Psoas muscle (tissue), 8 donors: Measurements from ENCODE around the gene PLEKHM1. TPM values are rescaled to one million over a fixed set of nuclear protein-coding genes. Genes with fewer than 3 reads are reported as not detected.

Experiments used
- ATAC-seq, 4 donors: fragments of 200-7000 bp; cut with Tn5 transposase; one replicate each; pipeline ENCODE4 v1.9.1; 2020; ENCODE audit warnings: moderate library complexity in 3 of 4, mild to moderate bottlenecking in 2 of 4
- DNase-seq, 2 donors: peaks; one replicate each; pipeline ENCODE4 v3.0.0-alpha.2; 2020
- H3K27ac ChIP-seq: fragments of 200-600 bp; one replicate; pipeline ENCODE4 v1.8.0; 2022
- H3K27me3 ChIP-seq, 3 donors: fragments of 200-600 bp in 1 of 3; one replicate each; pipeline versions ENCODE4 v1.6.1 to v1.8.0; 2013 to 2022; ENCODE audit warnings: low read length in 2 of 3, mild to moderate bottlenecking in 2 of 3, moderate library complexity in 1 of 3; ENCODE audit not compliant: insufficient read depth in 3 of 3
- H3K36me3 ChIP-seq, 2 donors: fragments of 200-600 bp in 1 of 2; one replicate each; pipeline versions ENCODE4 v1.6.1 to v1.8.0; 2013 to 2022; ENCODE audit warnings: low read depth in 1 of 2, mild to moderate bottlenecking in 1 of 2, moderate library complexity in 1 of 2; ENCODE audit not compliant: insufficient read depth in 1 of 2
- H3K4me1 ChIP-seq: fragments of 200-600 bp; one replicate; pipeline ENCODE4 v1.8.0; 2022
- H3K4me3 ChIP-seq: fragments of 200-600 bp; one replicate; pipeline ENCODE4 v1.8.0; 2022; ENCODE audit warnings: mild to moderate bottlenecking
- H3K9me3 ChIP-seq: fragments of 200-600 bp; one replicate; pipeline ENCODE4 v1.8.0; 2022
- WGBS, 3 donors: extraction: QIAGEN DNeasy Blood & Tissue Kit; methylation state at CpG; one replicate each; pipeline versions ENCODE4 v1.1.6 to v1.1.7; 2013; 5-methylcytosine and 5-hydroxymethylcytosine counted together
- intact Hi-C, 2 donors: fragments of 100-400 bp; cut with DNase I; formaldehyde crosslinking; loops; one replicate each; pipeline versions ENCODE4 v1.11.0 to v1.14.2; 2022
- polyA plus RNA-seq, 3 donors: library from polyadenylated mRNA; stranded (reverse); fragments of 200-250 nt; gene quantifications; one replicate each; pipeline ENCODE4 v1.2.3, GENCODE V29; 2013
- total RNA-seq, 4 donors: library from RNA; stranded (reverse); fragmentation: NEBNext Ultra II Directional in 2 of 4; extraction: Animal tissue kit (Norgen Biotek cat#: 25700) in 2 of 4; gene quantifications; one replicate each; pipeline versions ENCODE4 v1.2.1 to v1.2.4, GENCODE V29; 2021 to 2023
- TF ChIP-seq, protein P1 (sequence below): fragments of 200-600 bp; IDR thresholded peaks from one replicate; pipeline ENCODE4 v1.8.0; 2022; ENCODE audit warnings: antibody characterized with exemption
- donor health status: healthy with polysubstance abuse.
- donor health status: DM: no; HTN: no; CAD: no; lungs with moderate emphysema.
- donor health status: Bipolar disorder and iron deficiency.
- donor health status: healthy.
- donor health status: DM: yes; HTN: yes; CAD: no.
- donor health status: DM: no; HTN: no; CAD: no.
- donor health status: DM: no; HTN: no; CAD: no.
- donor health status: DM: yes; HTN: yes; CAD: no.

Gene PLEKHM1
- total and polyA plus RNA-seq, 7 donors, result 13.0 to 47.6 (median 25.5) TPM

DNA sequence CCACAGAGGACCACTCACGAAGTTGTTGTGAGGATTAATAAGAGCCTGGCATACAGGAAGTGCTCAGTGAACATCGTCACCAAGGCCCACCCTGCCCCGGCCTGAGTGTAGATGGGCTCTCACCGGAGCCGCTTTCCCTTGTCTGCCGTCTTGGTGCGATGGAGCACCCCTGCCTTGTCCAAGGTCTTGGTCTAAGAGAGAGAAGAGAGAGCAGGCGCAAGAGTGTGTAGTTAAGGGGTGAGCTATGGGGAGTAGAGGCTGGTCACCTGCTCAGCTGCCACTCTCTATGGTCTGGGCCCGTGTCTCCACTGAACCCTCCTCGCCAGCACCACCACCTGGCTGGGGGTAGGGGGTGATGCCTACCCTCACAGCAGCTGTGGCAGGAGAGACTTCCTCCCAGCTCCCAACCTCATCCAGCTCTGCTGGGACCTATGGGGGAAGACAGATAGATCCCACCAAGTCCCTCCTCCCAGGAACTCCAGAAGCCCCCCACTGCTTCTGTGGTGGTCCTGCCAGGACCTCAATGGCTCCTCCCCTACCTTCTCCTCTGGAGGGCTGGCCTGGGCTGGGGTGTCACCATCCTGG is 86.5 kb downstream of the PLEKHM1 start:
- Histone ChIP-seq H3K4me3 (no peak overlapping the region), H3K27ac (no peak overlapping the region), H3K36me3 (no peaks in the 10 kb centered on the region), H3K9me3 (no peaks in the 10 kb centered on the region), H3K4me1 (no peaks in the 10 kb centered on the region), H3K27me3 (peaks cover 0 to 10% (median 1%) of the 10 kb centered on the region in 3 donors)
- TF ChIP-seq, protein P1, sequence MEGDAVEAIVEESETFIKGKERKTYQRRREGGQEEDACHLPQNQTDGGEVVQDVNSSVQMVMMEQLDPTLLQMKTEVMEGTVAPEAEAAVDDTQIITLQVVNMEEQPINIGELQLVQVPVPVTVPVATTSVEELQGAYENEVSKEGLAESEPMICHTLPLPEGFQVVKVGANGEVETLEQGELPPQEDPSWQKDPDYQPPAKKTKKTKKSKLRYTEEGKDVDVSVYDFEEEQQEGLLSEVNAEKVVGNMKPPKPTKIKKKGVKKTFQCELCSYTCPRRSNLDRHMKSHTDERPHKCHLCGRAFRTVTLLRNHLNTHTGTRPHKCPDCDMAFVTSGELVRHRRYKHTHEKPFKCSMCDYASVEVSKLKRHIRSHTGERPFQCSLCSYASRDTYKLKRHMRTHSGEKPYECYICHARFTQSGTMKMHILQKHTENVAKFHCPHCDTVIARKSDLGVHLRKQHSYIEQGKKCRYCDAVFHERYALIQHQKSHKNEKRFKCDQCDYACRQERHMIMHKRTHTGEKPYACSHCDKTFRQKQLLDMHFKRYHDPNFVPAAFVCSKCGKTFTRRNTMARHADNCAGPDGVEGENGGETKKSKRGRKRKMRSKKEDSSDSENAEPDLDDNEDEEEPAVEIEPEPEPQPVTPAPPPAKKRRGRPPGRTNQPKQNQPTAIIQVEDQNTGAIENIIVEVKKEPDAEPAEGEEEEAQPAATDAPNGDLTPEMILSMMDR, result no peak
- 90 to 92% (median 91%) methylated on average over 10 of the region's 10 CpGs for WGBS, 3 donors
- ATAC-seq, result no peak
- no peak for DNase-seq
- intact Hi-C loops, result no loop called here

DNA sequence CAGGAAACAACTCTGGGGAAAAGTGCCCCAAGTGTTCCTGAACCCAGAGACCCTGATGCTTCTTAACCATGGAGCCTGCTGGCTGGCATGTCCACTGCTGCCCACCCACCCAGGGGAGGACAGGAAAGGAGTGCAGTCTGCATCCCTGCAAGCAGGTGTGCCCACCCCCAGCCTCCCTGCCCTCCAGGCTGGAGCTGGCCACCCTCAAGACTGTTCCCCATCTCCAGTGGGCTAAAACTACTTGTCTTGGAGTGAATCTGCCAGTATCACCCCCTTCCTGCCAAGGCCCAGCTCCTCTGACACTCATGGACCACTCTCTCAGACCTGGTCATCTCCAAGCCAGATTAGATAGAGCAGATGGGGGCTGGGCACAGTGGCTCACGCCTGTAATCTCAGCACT is 87.6 kb downstream of the PLEKHM1 start:
- 83 to 100% (median 90%) methylated on average over 1 of the region's 1 CpG for WGBS, 3 donors
- ATAC-seq (no peak), DNase-seq (no peak)
- TF ChIP-seq, protein P1, result no peak
- Histone ChIP-seq H3K4me1 (no peaks in the 10 kb centered on the region), H3K4me3 (no peak overlapping the region), H3K9me3 (no peaks in the 10 kb centered on the region), H3K27me3 (peaks cover 0 to 10% (median 1%) of the 10 kb centered on the region in 3 donors), H3K27ac (no peak overlapping the region), H3K36me3 (no peaks in the 10 kb centered on the region)
- intact Hi-C loops, result no loop called here

DNA sequence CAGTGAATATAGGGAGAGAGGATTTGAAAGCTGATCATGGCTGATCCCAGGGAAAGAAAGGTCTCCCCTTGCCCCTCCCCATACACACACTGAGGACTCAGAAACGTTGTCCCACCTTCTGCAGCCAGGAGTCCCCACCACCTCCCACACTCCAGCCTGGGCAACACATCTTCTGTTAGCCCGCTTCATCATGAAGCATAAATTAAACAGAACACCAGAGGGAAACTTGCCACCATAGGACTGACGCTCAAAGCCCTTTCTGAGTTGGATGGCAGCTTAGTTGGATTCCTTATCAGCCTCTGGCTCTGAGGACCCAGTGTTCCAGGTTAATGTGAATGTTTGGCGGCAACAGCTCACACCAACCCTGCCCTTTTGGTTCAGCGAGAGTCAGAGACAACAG is 91.7 kb downstream of the PLEKHM1 start:
- no peaks in the 10 kb centered on the region for H3K4me1 ChIP-seq
- no peak overlapping the region for H3K27ac ChIP-seq

DNA sequence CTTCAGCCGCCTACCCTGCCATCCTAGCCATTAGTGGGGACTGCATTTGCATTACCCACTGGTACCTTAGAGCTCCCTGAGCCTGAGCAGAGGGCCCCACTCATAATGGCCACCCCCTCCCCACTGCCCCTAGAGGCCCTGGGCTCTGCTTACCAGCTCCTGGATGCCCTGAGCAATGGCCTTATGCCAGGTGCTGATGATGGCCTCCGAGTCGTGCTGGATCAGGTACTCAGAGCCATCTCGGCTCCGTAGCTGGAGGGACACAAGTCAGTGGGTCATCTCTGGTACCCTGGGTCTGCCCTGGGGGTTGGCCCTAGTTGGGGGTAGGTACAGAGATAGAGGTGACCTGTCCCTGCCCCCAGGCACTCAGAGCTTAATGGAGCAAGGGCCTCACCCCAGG is 92.7 kb downstream of the PLEKHM1 start:
- WGBS, 3 donors, result 74 to 81% (median 75%) methylated on average over 5 of the region's 5 CpGs
- H3K36me3 ChIP-seq, result no peaks in the 10 kb centered on the region

More for the DNA sequence above, 91.7 kb downstream of the PLEKHM1 start:
- Histone ChIP-seq H3K27me3 (no peaks in the 10 kb centered on the region), H3K36me3 (no peaks in the 10 kb centered on the region), H3K4me3 (no peak overlapping the region), H3K9me3 (no peaks in the 10 kb centered on the region)
- intact Hi-C loops, result loop anchor here in 1 of 2 donors (10.0 kb wide), 2 partner anchors 196 to 436 kb away; no protein-coding TSS in a partner anchor
- no peak for DNase-seq
- TF ChIP-seq, protein P1, result no peak
- WGBS, 3 donors, result 76 to 84% (median 78%) methylated on average over 5 of the region's 5 CpGs
- no peak for ATAC-seq

More for the DNA sequence above, 92.7 kb downstream of the PLEKHM1 start:
- H3K9me3 ChIP-seq, result no peaks in the 10 kb centered on the region
- intact Hi-C loops, result loop anchor here in 1 of 2 donors (10.0 kb wide), 2 partner anchors 197 to 437 kb away; no protein-coding TSS in a partner anchor
- H3K27ac ChIP-seq, result no peak overlapping the region
- ATAC-seq (no peak), DNase-seq (no peak)
- TF ChIP-seq, protein P1, result no peak
- no peaks in the 10 kb centered on the region for H3K4me1 ChIP-seq
- H3K27me3 ChIP-seq, result no peaks in the 10 kb centered on the region
- H3K4me3 ChIP-seq, result no peak overlapping the region
